Activated CD4-positive, alpha-beta T cell treated with anti-CD3 and anti-CD28 coated beads, Interleukin-2, amount 50 U/mL, for 24 hours (primary cell): Measurements from ENCODE around the gene MXRA7.

Experiments used
- DNase-seq, 2 donors: peaks; one replicate each; pipeline ENCODE4 v3.0.0-alpha.2; 2020; ENCODE audit warnings: low read depth in 1 of 2, low spot score in 1 of 2

The MXRA7 gene

GRCh38 chr17:76697702-76698465 lies 12.9 kb downstream of the MXRA7 start:
- DNase-seq: no peak

DNA sequence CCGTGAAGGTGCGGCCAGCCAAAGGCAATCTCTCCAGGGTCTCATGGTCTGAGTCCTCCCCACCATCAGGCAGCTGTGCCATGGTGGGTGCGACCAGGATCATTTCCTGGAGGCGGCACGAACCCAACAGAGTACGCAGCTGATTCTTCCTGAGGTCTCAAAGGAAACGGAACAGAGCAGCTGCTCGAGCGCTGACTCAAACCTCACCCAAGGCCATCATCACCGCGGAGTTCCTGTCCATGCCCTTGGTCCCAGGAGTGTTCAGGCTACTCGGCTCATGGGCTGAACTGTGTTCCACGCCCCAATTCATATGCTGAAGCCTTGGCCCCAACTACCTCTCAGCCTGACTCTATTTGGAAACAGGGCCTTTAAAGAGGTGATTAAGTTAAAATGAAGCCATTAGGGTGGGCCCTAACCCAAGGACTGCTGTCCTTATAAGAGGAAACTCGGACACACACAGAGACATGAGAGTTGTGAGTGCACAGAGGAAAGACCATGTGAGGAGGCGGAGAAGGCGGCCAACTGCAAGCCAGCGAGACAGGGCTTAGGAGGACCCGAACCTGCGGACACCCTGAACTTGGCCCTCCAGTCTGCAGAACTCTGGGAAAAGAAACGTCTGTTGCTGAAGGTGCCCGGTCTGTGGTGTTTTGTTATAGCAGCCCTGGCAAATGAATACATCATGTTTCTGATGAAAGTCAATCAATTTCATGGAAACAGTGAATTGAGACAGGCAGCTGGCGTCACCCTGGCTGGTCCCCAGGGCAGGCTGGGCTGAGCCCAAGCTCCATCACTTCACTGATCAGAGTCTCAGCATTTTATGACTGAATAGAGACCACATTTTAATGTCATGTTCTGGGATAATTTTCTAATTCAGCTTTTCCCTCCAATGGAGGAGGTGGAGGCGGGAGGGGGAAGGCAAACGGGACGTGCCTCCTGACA lies 13.7 kb downstream of the MXRA7 start:
- no peak for DNase-seq

- DNase-seq: no peak
Observed at GRCh38 chr17:76695059-76695831, 15.5 kb downstream of the MXRA7 start.

DNA sequence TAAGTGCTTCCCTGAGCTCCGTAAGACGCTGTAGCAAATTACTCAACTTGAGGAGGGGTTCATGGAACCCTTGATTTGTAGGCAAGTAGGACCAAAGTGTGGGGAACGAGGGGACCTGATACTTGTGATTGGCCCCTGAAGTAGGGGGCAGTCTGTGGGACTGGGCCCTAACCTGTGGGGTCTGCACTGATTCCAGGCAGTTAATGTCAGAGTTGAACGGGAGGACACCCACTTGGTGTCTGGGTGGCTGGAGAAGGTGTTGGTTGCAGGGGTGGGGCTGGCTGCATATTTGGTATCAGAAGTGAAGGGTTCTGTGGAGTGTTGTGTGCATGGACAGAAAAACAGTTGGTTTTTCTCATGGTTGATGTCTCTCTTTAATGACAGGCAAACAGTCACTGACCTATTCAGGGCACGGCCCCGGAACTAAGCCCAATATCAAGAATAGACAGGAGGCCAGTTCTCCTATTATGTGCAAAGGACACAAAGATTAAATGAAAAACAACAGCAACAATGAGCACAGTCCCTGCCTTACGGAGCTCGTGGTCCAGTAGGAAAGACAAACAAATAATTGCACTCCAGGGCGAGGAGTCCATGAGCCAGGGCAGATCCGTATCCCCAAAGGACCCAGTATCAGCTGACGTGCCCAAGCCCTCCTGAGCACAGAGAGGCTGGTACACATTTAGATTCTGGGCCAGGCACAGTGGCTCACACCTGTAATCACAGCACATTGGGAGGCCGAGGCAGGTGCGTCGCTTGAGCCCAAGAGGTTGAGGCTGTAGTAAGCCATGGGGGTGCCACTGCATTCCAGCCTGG lies 19.2 kb downstream of the MXRA7 start:
- DNase-seq: no peak

DNA sequence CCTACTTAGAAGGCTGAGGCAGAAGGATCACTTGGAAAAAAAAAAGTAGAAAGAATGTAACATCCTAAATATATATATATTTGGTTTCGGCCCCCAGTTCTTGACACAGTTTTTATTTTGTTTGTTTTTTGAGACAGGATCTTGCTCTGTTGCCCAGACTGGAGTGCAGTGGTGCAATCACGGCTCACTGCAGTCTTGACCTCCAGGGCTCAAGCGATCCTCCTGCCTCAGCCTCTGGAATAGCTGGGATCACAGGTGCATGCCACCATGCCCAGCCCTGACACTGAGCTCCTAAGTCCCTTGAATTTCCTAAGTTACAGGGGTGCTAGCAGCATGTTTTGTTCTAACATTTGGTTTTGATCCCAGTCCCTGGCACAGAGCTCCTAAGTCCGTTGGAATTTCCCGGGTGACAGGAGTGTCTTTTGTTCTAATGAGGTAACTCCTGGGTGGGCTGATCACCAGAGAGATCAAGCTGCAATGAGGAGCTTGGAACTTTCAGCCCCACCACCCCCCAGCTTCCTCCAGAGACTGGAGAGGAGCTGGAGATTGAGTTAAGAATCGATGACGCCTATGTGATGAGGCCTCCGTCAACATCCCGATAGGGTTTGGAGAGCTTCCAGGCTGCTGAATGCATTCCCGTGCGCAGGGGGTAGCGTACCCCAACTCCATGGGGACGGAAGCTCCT lies 20.0 kb downstream of the MXRA7 start:
- DNase-seq: no peak

DNA sequence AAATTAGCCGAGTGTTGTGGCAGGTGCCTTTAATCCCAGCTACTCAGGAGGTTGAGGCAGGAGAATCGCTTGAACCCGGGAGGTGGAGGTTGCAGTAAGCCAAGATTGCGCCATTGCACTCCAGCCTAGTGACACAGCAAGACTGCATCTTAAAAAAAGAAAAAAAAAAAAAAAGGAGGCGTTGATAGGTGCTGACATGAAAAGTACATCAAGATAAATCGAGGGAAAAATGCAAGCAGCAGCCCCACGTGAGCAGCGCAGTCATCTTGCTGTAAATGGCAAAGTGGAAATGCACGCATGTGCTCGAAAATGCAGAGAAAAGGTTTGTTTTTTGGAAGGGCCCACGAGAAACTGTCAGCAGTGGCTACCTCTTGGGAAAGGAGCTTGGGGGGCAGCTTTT lies 20.9 kb downstream of the MXRA7 start:
- DNase-seq: no peak

- no peak for DNase-seq
Observed at GRCh38 chr17:76688165-76688622, 22.6 kb downstream of the MXRA7 start.

DNA sequence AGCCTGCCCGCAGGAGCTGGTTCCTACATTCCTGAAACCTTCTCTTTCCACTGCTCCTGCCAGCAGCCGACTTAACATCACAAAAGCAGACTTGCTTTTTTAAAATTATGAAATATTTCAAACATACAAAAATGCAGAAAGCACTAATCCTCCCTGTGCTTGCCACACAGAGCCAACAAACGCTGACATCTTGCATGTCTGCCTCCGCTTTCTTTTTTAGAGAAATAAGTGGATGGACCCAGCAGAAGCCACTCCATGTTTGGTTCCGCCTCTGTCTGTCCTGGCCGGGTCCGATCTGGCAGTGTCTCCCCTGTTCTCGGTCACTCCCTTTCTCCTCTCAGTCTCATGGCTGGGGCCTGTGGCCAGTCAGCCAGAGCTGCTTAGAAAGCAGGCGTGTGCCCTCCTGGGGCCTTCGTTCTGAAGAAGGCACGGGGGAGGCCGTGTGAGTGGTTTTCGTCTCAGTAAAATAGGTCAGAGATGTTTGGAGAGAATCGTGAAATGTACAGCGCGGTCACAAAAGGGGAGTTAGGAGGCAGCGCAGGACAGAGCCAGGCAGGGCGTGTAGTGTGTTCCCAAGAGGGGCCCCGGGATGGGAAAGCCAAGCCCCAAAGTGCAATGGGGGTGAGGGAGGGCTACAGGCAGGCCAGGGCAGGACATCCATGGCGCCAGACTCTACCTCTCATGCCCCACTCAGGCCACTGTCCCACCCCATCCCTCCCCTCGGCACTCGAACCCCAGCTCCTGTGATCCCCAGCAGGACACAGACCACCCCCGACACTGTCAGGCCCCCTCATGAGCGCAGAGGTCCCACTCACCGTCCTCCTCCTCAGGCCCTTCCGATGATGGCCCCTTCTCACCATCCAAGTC lies 23.2 kb downstream of the MXRA7 start:
- no peak for DNase-seq

- DNase-seq: no peak
Observed at GRCh38 chr17:76686538-76687297, 24.0 kb downstream of the MXRA7 start.

DNA sequence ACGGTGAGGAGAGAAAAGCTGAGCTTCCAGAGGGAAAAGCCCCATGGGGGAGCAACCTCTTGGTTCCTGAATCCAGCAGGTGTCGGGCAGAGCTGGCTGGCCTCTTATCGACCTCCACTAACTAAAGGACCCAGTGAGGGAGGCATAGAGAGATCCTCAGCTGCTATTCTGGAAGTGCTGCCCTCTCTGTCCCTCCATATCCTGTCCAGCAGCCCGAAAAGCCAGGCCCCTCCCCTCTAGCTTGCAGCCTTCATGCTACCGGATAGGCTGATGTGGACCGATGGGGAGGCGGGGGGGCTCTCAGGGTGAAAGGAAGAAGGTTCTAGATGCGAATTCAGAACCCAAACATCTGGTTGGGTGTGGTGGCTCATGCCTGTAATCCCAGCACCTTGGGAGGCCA lies 24.9 kb downstream of the MXRA7 start:
- no peak for DNase-seq

DNA sequence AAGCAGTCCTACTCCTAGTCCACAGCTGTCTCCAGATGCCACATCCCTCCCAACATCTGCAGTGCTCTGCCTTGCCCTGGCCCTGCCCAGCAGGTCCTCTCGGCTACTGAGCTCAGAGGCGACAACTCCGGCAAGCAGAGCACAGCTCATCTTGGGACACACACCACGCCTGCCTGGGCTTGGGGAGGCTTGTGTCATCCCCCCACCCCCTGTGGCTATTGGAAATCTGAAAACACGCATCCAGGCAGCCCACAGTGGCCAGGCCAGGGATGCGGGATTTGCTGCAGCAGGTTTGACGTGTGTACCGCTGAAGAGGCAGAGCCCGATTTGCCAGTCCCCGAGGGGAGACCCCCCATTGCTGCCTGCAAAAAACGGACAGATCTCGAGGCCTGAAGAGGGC lies 25.4 kb downstream of the MXRA7 start:
- no peak for DNase-seq

- DNase-seq: no peak
Observed at GRCh38 chr17:76684756-76685155, 26.0 kb downstream of the MXRA7 start.

GRCh38 chr17:76683921-76684745 lies 26.6 kb downstream of the MXRA7 start:
- no peak for DNase-seq

DNA sequence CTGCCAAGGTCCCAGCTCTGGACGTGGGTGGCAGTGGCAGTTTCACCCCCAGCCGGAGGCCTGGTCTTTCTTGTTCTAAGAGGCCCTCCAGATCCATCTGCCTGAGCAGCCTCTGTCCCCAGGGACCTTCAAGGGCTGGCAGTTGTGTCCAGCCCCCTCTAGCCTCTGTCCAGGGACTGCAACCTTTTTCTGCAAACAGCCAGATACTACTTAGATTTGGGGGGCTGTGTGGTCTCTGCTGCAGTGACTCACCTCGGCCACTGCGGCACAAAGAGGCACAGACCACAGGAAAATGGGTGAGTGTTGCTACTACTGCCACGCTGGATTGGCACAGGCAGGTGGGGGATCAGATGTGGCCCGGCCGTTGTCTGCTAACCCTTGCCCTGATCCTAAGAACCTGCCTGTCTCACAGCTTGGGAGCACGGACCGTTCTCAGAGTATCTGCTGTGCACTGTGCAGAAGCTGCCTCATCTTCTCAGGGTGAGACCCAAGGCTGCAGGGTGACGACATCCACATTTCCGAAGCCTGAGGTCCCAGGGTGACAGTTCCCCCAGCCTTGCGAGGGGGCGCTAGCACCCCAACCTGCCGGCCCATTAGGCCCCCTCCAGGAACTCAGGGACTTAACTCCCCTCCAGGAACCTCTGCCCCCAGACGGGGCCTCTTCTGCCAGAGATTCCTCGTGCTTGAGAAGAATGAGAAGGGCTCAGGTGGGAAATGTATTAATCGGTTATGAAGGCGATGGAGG lies 27.6 kb downstream of the MXRA7 start:
- DNase-seq: no peak

- no peak for DNase-seq
Observed at GRCh38 chr17:76682296-76682695, 28.5 kb downstream of the MXRA7 start.

DNA sequence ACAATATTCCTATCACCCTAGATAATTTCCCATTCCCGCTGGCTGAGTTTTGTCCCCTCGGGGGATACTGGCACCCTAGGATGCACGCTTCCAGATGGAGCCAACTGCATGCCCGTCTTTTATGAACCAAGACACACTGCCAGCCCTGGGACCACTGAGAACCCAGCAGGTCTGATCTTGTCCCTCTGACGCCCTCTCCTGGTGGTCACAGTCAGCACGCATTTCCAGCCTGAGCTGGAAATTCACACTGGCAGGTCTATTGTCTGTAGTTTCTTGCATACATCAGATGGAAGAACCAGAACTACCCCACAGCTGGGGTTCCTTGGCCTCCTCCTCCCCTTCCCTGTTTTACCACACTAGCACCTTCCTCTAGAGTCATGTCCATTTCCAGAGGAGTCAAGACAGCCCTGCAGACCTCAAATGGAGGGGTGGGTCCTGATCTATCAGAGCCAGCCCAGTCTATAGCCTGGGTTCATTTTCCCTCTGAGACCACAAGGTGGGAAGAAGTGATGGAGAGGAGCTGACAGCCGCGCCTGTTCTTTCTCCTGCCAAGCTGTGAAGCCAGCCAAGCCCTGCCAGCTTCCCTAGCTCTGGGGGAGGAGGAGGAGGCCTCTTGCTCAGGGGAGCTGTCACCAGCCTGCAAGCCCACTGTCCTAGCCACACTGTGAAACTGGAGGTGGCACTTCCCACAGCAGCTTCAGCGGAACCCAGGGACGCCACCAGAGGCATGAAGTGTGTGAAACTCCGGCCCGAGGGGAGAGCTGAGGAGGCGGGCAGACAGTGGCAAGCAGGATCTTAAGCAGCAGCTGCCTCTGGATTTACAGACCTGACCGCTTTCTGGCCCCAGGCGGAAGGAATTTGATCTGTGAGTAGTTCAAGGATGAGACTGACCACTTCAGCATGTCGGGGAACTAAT lies 29.3 kb downstream of the MXRA7 start:
- peak; percentile 30 to 44 for DNase-seq
